ENCODE data around the gene RECQL5.
A peak's percentile ranks its signal among the peaks of the same experiment; 100 is the strongest.

RECQL5 gene

DNA sequence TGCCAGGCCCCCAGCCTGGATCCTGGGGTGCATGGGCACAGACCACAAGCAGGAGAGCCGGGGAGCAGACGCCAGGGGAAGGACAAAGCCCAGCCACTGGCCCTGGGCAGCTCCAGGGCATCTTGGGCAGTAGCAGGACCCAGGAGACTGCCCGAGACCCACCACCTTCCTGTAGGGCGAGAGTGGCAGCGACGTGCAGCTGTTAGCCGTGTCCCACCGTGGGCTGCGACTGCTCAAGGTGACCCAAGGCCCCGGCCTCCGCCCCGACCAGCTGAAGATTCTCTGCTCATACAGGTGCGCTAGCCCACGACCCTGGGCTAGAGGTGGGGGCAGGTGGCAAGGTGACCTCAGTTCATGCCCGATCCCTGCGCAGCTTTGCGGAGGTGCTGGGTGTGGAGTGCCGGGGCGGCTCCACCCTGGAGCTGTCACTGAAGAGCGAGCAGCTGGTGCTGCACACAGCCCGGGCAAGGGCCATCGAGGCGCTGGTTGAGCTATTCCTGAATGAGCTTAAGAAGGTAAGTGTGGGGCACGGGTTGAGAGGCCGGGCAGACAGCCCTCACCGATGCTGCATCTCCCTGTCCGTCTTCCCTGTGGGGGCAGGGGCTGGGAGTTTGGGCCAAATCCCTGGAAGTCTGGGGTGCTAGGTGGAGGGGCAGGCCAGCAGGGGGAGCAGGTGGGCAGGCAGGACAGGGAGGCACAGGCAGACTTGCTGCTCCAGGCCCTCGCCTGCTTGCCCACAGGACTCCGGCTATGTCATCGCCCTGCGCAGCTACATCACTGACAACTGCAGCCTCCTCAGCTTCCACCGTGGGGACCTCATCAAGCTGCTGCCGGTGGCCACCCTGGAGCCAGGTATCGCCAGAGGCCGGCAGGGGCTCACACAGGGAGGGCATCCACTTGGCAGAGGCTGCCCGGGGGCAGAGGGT lies 47.2 kb downstream of the RECQL5 start:
- Histone ChIP-seq H3K79me1 (replicated peaks; ENCODE audit: low read length, poor library complexity, severe bottlenecking) (no peaks in the 10 kb centered on the region), H3K4me2 (ENCODE audit: low read length, poor library complexity, severe bottlenecking) (no peak overlapping the region), H3K23ac (ENCODE audit: low read length in 2 of 2) (no peak overlapping the region), H3K4ac (ENCODE audit: low read depth in 1 of 2, low read length in 2 of 2) (no peak overlapping the region), H2BK5ac (ENCODE audit: low read depth, low read length, poor library complexity, severe bottlenecking) (no peak overlapping the region), H2BK15ac (ENCODE audit: low read depth, poor library complexity, severe bottlenecking) (no peak overlapping the region), H3K9me3 (ENCODE audit: control insufficient read depth, low read length) (no peaks in the 10 kb centered on the region), H2AFZ (ENCODE audit: low read depth, low read length) (no peak overlapping the region), H3K27ac (ENCODE audit: low read length, poor library complexity, severe bottlenecking) (no peak overlapping the region), H2AK5ac (ENCODE audit: low read length, severe bottlenecking) (no peak overlapping the region), H3K27me3 (ENCODE audit: control insufficient read depth in 1 of 2, insufficient read depth in 1 of 2, low read length in 2 of 2) (peaks cover 26 to 50% of the 10 kb centered on the region in 2 experiments), H4K91ac (ENCODE audit: low read length) (no peak overlapping the region), H3K36me3 (ENCODE audit: control insufficient read depth in 1 of 2, insufficient read depth in 2 of 2, low read depth in 1 of 2, low read length in 2 of 2) (peaks cover 0 to 1% of the 10 kb centered on the region in 2 experiments), H4K8ac (ENCODE audit: low read length) (no peak overlapping the region), H2BK120ac (ENCODE audit: low read depth, low read length) (no peak overlapping the region), H3K14ac (ENCODE audit: low read length in 2 of 2) (no peak overlapping the region), H3K4me1 (ENCODE audit: control insufficient read depth, insufficient read depth, low read depth, low read length) (peaks cover 12% of the 10 kb centered on the region), H3K18ac (ENCODE audit: low read depth in 1 of 2, low read length in 2 of 2) (no peak overlapping the region), H3K4me3 (ENCODE audit: insufficient read depth in 1 of 2, low read depth in 1 of 2, low read length in 2 of 2) (no peak overlapping the region), H3K9ac (ENCODE audit: low read length) (no peak overlapping the region), H2BK12ac (ENCODE audit: low read length in 2 of 2) (no peak overlapping the region)
- peak; percentile 42 for DNase-seq
- WGBS: 85% methylated on average over 35 of the region's 36 CpGs

DNA sequence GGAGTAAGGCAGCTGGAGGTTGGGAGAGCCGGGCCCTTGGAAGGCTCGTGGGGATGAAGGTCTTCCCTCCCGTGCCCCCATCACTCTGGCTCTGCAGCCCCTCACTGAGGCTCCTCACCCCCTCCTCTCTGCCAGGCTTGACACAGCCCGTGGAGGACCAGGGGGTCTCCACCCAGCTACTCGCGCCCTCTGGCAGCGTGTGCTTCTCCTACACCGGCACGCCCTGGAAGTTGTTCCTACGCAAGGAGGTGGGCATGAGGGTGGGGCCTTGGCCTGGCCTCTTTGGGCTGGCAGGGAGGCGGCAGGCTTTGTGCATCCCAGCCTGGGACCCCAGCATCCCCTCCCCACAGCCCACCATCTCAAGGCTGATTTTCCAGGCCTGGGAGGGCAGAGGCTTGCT lies 49.3 kb downstream of the RECQL5 start:
- H3K36me3 ChIP-seq (ENCODE audit: control insufficient read depth in 1 of 2, insufficient read depth in 2 of 2, low read depth in 1 of 2, low read length in 2 of 2): peaks cover 0 to 6% of the 10 kb centered on the region in 2 experiments
- H2BK5ac ChIP-seq (ENCODE audit: low read depth, low read length, poor library complexity, severe bottlenecking): no peak overlapping the region
- H3K9ac ChIP-seq (ENCODE audit: low read length): no peak overlapping the region
- no peak for DNase-seq
- no peak overlapping the region for H2BK15ac ChIP-seq (ENCODE audit: low read depth, poor library complexity, severe bottlenecking)
- H3K4me2 ChIP-seq (ENCODE audit: low read length, poor library complexity, severe bottlenecking): no peak overlapping the region
- no peak overlapping the region for H2AK5ac ChIP-seq (ENCODE audit: low read length, severe bottlenecking)
- no peak overlapping the region for H2BK12ac ChIP-seq (ENCODE audit: low read length in 2 of 2)
- peaks cover 26 to 50% of the 10 kb centered on the region in 2 experiments for H3K27me3 ChIP-seq (ENCODE audit: control insufficient read depth in 1 of 2, insufficient read depth in 1 of 2, low read length in 2 of 2)
- H4K8ac ChIP-seq (ENCODE audit: low read length): no peak overlapping the region
- H3K14ac ChIP-seq (ENCODE audit: low read length in 2 of 2): no peak overlapping the region
- H3K9me3 ChIP-seq (ENCODE audit: control insufficient read depth, low read length): no peaks in the 10 kb centered on the region
- H3K4me3 ChIP-seq (ENCODE audit: insufficient read depth in 1 of 2, low read depth in 1 of 2, low read length in 2 of 2): no peak overlapping the region
- H3K18ac ChIP-seq (ENCODE audit: low read depth in 1 of 2, low read length in 2 of 2): no peak overlapping the region
- peaks cover 3% of the 10 kb centered on the region for H3K4me1 ChIP-seq (ENCODE audit: control insufficient read depth, insufficient read depth, low read depth, low read length)
- no peak overlapping the region for H3K27ac ChIP-seq (ENCODE audit: low read length, poor library complexity, severe bottlenecking)
- H3K79me1 ChIP-seq (replicated peaks; ENCODE audit: low read length, poor library complexity, severe bottlenecking): no peaks in the 10 kb centered on the region
- no peak overlapping the region for H3K4ac ChIP-seq (ENCODE audit: low read depth in 1 of 2, low read length in 2 of 2)
- H3K23ac ChIP-seq (ENCODE audit: low read length in 2 of 2): no peak overlapping the region
- H4K91ac ChIP-seq (ENCODE audit: low read length): peak overlapping the region; percentile 3
- H2BK120ac ChIP-seq (ENCODE audit: low read depth, low read length): no peak overlapping the region
- no peak overlapping the region for H2AFZ ChIP-seq (ENCODE audit: low read depth, low read length)
- WGBS: 100% methylated on average over 5 of the region's 11 CpGs

DNA sequence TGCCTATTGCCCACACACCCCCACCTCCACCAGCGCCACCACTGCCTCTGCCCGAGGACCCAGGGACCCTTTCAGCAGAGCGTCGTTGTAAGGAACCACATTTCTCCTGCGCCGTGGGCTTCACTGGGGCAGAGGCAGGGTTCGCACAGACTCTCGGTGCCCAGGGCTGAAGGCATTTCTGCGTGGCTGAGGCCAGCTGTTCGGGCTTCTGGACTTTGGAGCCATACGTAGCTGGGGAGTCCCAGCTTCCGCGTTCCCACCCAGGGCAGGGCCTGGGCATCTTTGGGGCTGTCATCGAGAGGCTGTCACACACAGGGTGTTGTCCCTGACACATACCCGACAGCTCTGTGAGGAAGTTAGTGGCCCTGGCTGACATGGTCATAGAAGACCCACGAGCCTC lies 49.7 kb downstream of the RECQL5 start:
- no peak overlapping the region for H3K4me3 ChIP-seq (ENCODE audit: insufficient read depth in 1 of 2, low read depth in 1 of 2, low read length in 2 of 2)
- H2BK15ac ChIP-seq (ENCODE audit: low read depth, poor library complexity, severe bottlenecking): no peak overlapping the region
- no peak overlapping the region for H3K4me2 ChIP-seq (ENCODE audit: low read length, poor library complexity, severe bottlenecking)
- no peak overlapping the region for H4K8ac ChIP-seq (ENCODE audit: low read length)
- no peaks in the 10 kb centered on the region for H3K9me3 ChIP-seq (ENCODE audit: control insufficient read depth, low read length)
- DNase-seq: no peak
- H3K36me3 ChIP-seq (ENCODE audit: control insufficient read depth in 1 of 2, insufficient read depth in 2 of 2, low read depth in 1 of 2, low read length in 2 of 2): peaks cover 0 to 6% of the 10 kb centered on the region in 2 experiments
- H3K4ac ChIP-seq (ENCODE audit: low read depth in 1 of 2, low read length in 2 of 2): no peak overlapping the region
- no peak overlapping the region for H3K18ac ChIP-seq (ENCODE audit: low read depth in 1 of 2, low read length in 2 of 2)
- WGBS: 91% methylated on average over 16 of the region's 16 CpGs
- no peak overlapping the region for H4K91ac ChIP-seq (ENCODE audit: low read length)
- H3K4me1 ChIP-seq (ENCODE audit: control insufficient read depth, insufficient read depth, low read depth, low read length): peaks cover 3% of the 10 kb centered on the region
- no peak overlapping the region for H2BK120ac ChIP-seq (ENCODE audit: low read depth, low read length)
- H3K14ac ChIP-seq (ENCODE audit: low read length in 2 of 2): no peak overlapping the region
- H3K23ac ChIP-seq (ENCODE audit: low read length in 2 of 2): no peak overlapping the region
- H2BK12ac ChIP-seq (ENCODE audit: low read length in 2 of 2): no peak overlapping the region
- no peak overlapping the region for H2AFZ ChIP-seq (ENCODE audit: low read depth, low read length)
- H2AK5ac ChIP-seq (ENCODE audit: low read length, severe bottlenecking): no peak overlapping the region
- no peak overlapping the region for H2BK5ac ChIP-seq (ENCODE audit: low read depth, low read length, poor library complexity, severe bottlenecking)
- H3K27me3 ChIP-seq (ENCODE audit: control insufficient read depth in 1 of 2, insufficient read depth in 1 of 2, low read length in 2 of 2): peaks cover 25 to 45% of the 10 kb centered on the region in 2 experiments
- H3K27ac ChIP-seq (ENCODE audit: low read length, poor library complexity, severe bottlenecking): no peak overlapping the region
- no peaks in the 10 kb centered on the region for H3K79me1 ChIP-seq (replicated peaks; ENCODE audit: low read length, poor library complexity, severe bottlenecking)
- no peak overlapping the region for H3K9ac ChIP-seq (ENCODE audit: low read length)

DNA sequence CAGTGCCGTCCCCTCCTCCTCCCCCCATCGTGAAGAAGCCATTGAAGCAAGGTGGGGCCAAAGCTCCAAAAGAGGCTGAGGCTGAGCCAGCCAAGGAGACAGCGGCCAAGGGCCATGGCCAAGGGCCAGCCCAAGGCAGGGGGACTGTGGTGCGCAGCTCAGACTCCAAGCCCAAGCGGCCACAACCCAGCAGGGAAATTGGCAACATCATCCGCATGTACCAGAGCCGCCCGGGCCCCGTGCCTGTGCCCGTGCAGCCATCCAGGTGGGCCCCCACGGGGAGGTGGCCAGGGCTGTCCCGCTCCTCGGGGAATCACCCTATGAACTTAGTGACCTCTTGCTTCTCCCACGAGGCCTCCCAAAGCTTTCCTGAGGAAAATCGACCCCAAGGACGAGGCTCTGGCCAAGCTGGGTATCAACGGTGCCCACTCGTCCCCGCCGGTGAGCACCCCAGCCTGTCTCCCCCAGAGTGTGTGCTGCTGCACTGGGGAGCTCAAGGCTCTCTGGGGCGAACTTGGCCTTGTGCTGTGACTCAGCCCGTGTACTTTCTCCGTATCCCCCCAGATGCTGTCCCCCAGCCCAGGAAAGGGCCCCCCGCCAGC lies 50.3 kb downstream of the RECQL5 start:
- 92% methylated on average over 24 of the region's 24 CpGs for WGBS

More for the DNA sequence above, 50.3 kb downstream of the RECQL5 start:
- H2AK5ac ChIP-seq (ENCODE audit: low read length, severe bottlenecking): no peak overlapping the region
- H3K23ac ChIP-seq (ENCODE audit: low read length in 2 of 2): no peak overlapping the region
- no peak overlapping the region for H3K4ac ChIP-seq (ENCODE audit: low read depth in 1 of 2, low read length in 2 of 2)
- peaks cover 0 to 6% of the 10 kb centered on the region in 2 experiments for H3K36me3 ChIP-seq (ENCODE audit: control insufficient read depth in 1 of 2, insufficient read depth in 2 of 2, low read depth in 1 of 2, low read length in 2 of 2)
- H3K18ac ChIP-seq (ENCODE audit: low read depth in 1 of 2, low read length in 2 of 2): no peak overlapping the region
- no peak overlapping the region for H2BK120ac ChIP-seq (ENCODE audit: low read depth, low read length)
- H3K27me3 ChIP-seq (ENCODE audit: control insufficient read depth in 1 of 2, insufficient read depth in 1 of 2, low read length in 2 of 2): peaks cover 22 to 39% of the 10 kb centered on the region in 2 experiments
- no peak overlapping the region for H4K8ac ChIP-seq (ENCODE audit: low read length)
- H3K4me3 ChIP-seq (ENCODE audit: insufficient read depth in 1 of 2, low read depth in 1 of 2, low read length in 2 of 2): no peak overlapping the region
- no peak overlapping the region for H2AFZ ChIP-seq (ENCODE audit: low read depth, low read length)
- H2BK15ac ChIP-seq (ENCODE audit: low read depth, poor library complexity, severe bottlenecking): no peak overlapping the region
- H4K91ac ChIP-seq (ENCODE audit: low read length): no peak overlapping the region
- H3K9ac ChIP-seq (ENCODE audit: low read length): no peak overlapping the region
- H2BK12ac ChIP-seq (ENCODE audit: low read length in 2 of 2): no peak overlapping the region
- H3K14ac ChIP-seq (ENCODE audit: low read length in 2 of 2): no peak overlapping the region
- H3K79me1 ChIP-seq (replicated peaks; ENCODE audit: low read length, poor library complexity, severe bottlenecking): no peaks in the 10 kb centered on the region
- H3K4me1 ChIP-seq (ENCODE audit: control insufficient read depth, insufficient read depth, low read depth, low read length): peaks cover 3% of the 10 kb centered on the region
- no peaks in the 10 kb centered on the region for H3K9me3 ChIP-seq (ENCODE audit: control insufficient read depth, low read length)
- H3K4me2 ChIP-seq (ENCODE audit: low read length, poor library complexity, severe bottlenecking): no peak overlapping the region
- H3K27ac ChIP-seq (ENCODE audit: low read length, poor library complexity, severe bottlenecking): no peak overlapping the region
- DNase-seq: no peak
- H2BK5ac ChIP-seq (ENCODE audit: low read depth, low read length, poor library complexity, severe bottlenecking): no peak overlapping the region
